A673 (cell line): Measurements from ENCODE around the gene BET1.

ENCODE experiments used
- CTCF ChIP-seq: fragments of 300-800, 200-600 bp; sonication (generic); conservative IDR thresholded peaks from 2 replicates; pipeline ENCODE4 v1.5.1; 2017; ENCODE audit warnings: low read depth, mild to moderate bottlenecking, antibody characterized with exemption, low read length, moderate library complexity, mixed read lengths
- EZH2 ChIP-seq: fragments of 200-600 bp; sonication (generic); IDR thresholded peaks from 2 replicates; pipeline ENCODE4 v1.6.1; 2017; ENCODE audit warnings: borderline replicate concordance, low read depth, mild to moderate bottlenecking, mixed read lengths, antibody characterized with exemption, low read length; ENCODE audit not compliant: poor library complexity, severe bottlenecking

GRCh38 chr7:93987297-93987696 lies 16.9 kb downstream of the BET1 start:
- TF ChIP-seq CTCF (no peak), EZH2 (no peak)
